Measurements from ENCODE around the gene DDX24.

Gene DDX24

GRCh38 chr14:94081386-94081820 lies 401 bp upstream of the DDX24 start:
- peaks cover 0 to 26% (median 10%) of the 10 kb centered on the region in 4 experiments for H3K36me3 ChIP-seq (ENCODE audit: control insufficient read depth in 4 of 4, insufficient read depth in 4 of 4, low read length in 3 of 4)
- CTCF ChIA-PET: interaction anchor here (0.7 to 1.8 kb wide), 4 partner anchors 14 to 99 kb away, joined by 3 to 5 read pairs (median 3); no protein-coding TSS in a partner anchor
- H3K9me3 ChIP-seq (ENCODE audit: control extremely low read depth in 1 of 5, control insufficient read depth in 4 of 5, insufficient read depth in 2 of 5, low read depth in 1 of 5, low read length in 4 of 5): peaks cover 0 to 6% (median 0%) of the 10 kb centered on the region in 5 experiments
- 1% methylated on average over 16 of the region's 19 CpGs for WGBS (ENCODE audit: insufficient coverage)
- H3K27me3 ChIP-seq (replicated peaks in 2 of 5; ENCODE audit: control insufficient read depth in 4 of 5, insufficient read depth in 5 of 5, low read length in 4 of 5): no peaks in the 10 kb centered on the region
- H3K4me3 ChIP-seq (ENCODE audit: control insufficient read depth in 1 of 7, extremely low read depth in 1 of 7, insufficient read depth in 4 of 7, low read depth in 2 of 7, low read length in 6 of 7): peak overlapping the region; percentile 88 to 95 (median 91)
- H3K4me1 ChIP-seq (ENCODE audit: control extremely low read depth in 1 of 4, control insufficient read depth in 4 of 4, insufficient read depth in 4 of 4, low read length in 3 of 4): peaks cover 12 to 39% (median 26%) of the 10 kb centered on the region in 4 experiments
- peak overlapping the region in 1 of 2 experiments; percentile 92 for H3K27ac ChIP-seq (ENCODE audit: insufficient read depth in 1 of 2, low read depth in 1 of 2, low read length in 2 of 2, poor library complexity in 1 of 2, severe bottlenecking in 2 of 2)
- POLR2A ChIA-PET: no interaction called here
- no peak for DNase-seq

GRCh38 chr14:94079891-94080620 lies 946 bp downstream of the DDX24 start:
- H3K4me3 ChIP-seq (ENCODE audit: control insufficient read depth in 1 of 7, extremely low read depth in 1 of 7, insufficient read depth in 4 of 7, low read depth in 2 of 7, low read length in 6 of 7): peak overlapping the region; percentile 88 to 95 (median 91)
- POLR2A ChIA-PET: interaction anchor here (0.6 to 1.4 kb wide), 2 partner anchors 28 to 88 kb away, joined by 3 to 4 read pairs; no protein-coding TSS in a partner anchor
- no peaks in the 10 kb centered on the region for H3K27me3 ChIP-seq (replicated peaks in 2 of 5; ENCODE audit: control insufficient read depth in 4 of 5, insufficient read depth in 5 of 5, low read length in 4 of 5)
- peaks cover 0 to 13% (median 5%) of the 10 kb centered on the region in 5 experiments for H3K9me3 ChIP-seq (ENCODE audit: control extremely low read depth in 1 of 5, control insufficient read depth in 4 of 5, insufficient read depth in 2 of 5, low read depth in 1 of 5, low read length in 4 of 5)
- H3K4me1 ChIP-seq (ENCODE audit: control extremely low read depth in 1 of 4, control insufficient read depth in 4 of 4, insufficient read depth in 4 of 4, low read length in 3 of 4): peaks cover 12 to 39% (median 26%) of the 10 kb centered on the region in 4 experiments
- peak; percentile 19 to 25 (median 22) for DNase-seq
- peaks cover 0 to 29% (median 15%) of the 10 kb centered on the region in 4 experiments for H3K36me3 ChIP-seq (ENCODE audit: control insufficient read depth in 4 of 4, insufficient read depth in 4 of 4, low read length in 3 of 4)
- H3K27ac ChIP-seq (ENCODE audit: insufficient read depth in 1 of 2, low read depth in 1 of 2, low read length in 2 of 2, poor library complexity in 1 of 2, severe bottlenecking in 2 of 2): peak overlapping the region; percentile 77 to 92
- CTCF ChIA-PET: interaction anchor here (1.5 to 1.8 kb wide), 3 partner anchors 32 to 51 kb away, joined by 3 to 10 read pairs (median 4); no protein-coding TSS in a partner anchor
- 10% methylated on average over 14 of the region's 15 CpGs for WGBS (ENCODE audit: insufficient coverage)

- whole genome bisulfite sequencing (ENCODE audit: insufficient coverage): no CpG with 5 or more reads among the region's 5 CpGs
- peaks cover 0 to 38% (median 18%) of the 10 kb centered on the region in 4 experiments for H3K36me3 ChIP-seq (ENCODE audit: control insufficient read depth in 4 of 4, insufficient read depth in 4 of 4, low read length in 3 of 4)
- H3K4me1 ChIP-seq (ENCODE audit: control extremely low read depth in 1 of 4, control insufficient read depth in 4 of 4, insufficient read depth in 4 of 4, low read length in 3 of 4): peaks cover 12 to 39% (median 26%) of the 10 kb centered on the region in 4 experiments
- no peak overlapping the region for H3K27ac ChIP-seq (ENCODE audit: insufficient read depth in 1 of 2, low read depth in 1 of 2, low read length in 2 of 2, poor library complexity in 1 of 2, severe bottlenecking in 2 of 2)
- peak overlapping the region in 2 of 7 experiments; percentile 1 to 34 for H3K4me3 ChIP-seq (ENCODE audit: control insufficient read depth in 1 of 7, extremely low read depth in 1 of 7, insufficient read depth in 4 of 7, low read depth in 2 of 7, low read length in 6 of 7)
- DNase-seq: no peak
- CTCF ChIA-PET: interaction anchor here (1.4 kb wide), 1 partner anchor 12 kb away, joined by 3 read pairs; no protein-coding TSS in a partner anchor
- no peaks in the 10 kb centered on the region for H3K27me3 ChIP-seq (replicated peaks in 2 of 5; ENCODE audit: control insufficient read depth in 4 of 5, insufficient read depth in 5 of 5, low read length in 4 of 5)
- POLR2A ChIA-PET: no interaction called here
- peaks cover 0 to 19% (median 9%) of the 10 kb centered on the region in 5 experiments for H3K9me3 ChIP-seq (ENCODE audit: control extremely low read depth in 1 of 5, control insufficient read depth in 4 of 5, insufficient read depth in 2 of 5, low read depth in 1 of 5, low read length in 4 of 5)
Observed at GRCh38 chr14:94077823-94078222, 3.2 kb downstream of the DDX24 start.

GRCh38 chr14:94077111-94077821 lies 3.7 kb downstream of the DDX24 start:
- no peaks in the 10 kb centered on the region for H3K27me3 ChIP-seq (replicated peaks in 2 of 5; ENCODE audit: control insufficient read depth in 4 of 5, insufficient read depth in 5 of 5, low read length in 4 of 5)
- ChIA-PET CTCF (no interaction called here), POLR2A (no interaction called here)
- H3K27ac ChIP-seq (ENCODE audit: insufficient read depth in 1 of 2, low read depth in 1 of 2, low read length in 2 of 2, poor library complexity in 1 of 2, severe bottlenecking in 2 of 2): no peak overlapping the region
- no peak for DNase-seq
- 89% methylated on average over 5 of the region's 7 CpGs for WGBS (ENCODE audit: insufficient coverage)
- peaks cover 0 to 20% (median 9%) of the 10 kb centered on the region in 5 experiments for H3K9me3 ChIP-seq (ENCODE audit: control extremely low read depth in 1 of 5, control insufficient read depth in 4 of 5, insufficient read depth in 2 of 5, low read depth in 1 of 5, low read length in 4 of 5)
- H3K4me3 ChIP-seq (ENCODE audit: control insufficient read depth in 1 of 7, extremely low read depth in 1 of 7, insufficient read depth in 4 of 7, low read depth in 2 of 7, low read length in 6 of 7): peak overlapping the region in 1 of 7 experiments; percentile 34
- H3K4me1 ChIP-seq (ENCODE audit: control extremely low read depth in 1 of 4, control insufficient read depth in 4 of 4, insufficient read depth in 4 of 4, low read length in 3 of 4): peaks cover 12 to 39% (median 26%) of the 10 kb centered on the region in 4 experiments
- peaks cover 0 to 39% (median 18%) of the 10 kb centered on the region in 4 experiments for H3K36me3 ChIP-seq (ENCODE audit: control insufficient read depth in 4 of 4, insufficient read depth in 4 of 4, low read length in 3 of 4)

GRCh38 chr14:94075008-94075407 lies 6.0 kb downstream of the DDX24 start:
- H3K36me3 ChIP-seq (ENCODE audit: control insufficient read depth in 4 of 4, insufficient read depth in 4 of 4, low read length in 3 of 4): peaks cover 0 to 41% (median 18%) of the 10 kb centered on the region in 4 experiments
- no peak overlapping the region for H3K4me3 ChIP-seq (ENCODE audit: control insufficient read depth in 1 of 7, extremely low read depth in 1 of 7, insufficient read depth in 4 of 7, low read depth in 2 of 7, low read length in 6 of 7)
- peaks cover 10 to 27% (median 16%) of the 10 kb centered on the region in 4 experiments for H3K4me1 ChIP-seq (ENCODE audit: control extremely low read depth in 1 of 4, control insufficient read depth in 4 of 4, insufficient read depth in 4 of 4, low read length in 3 of 4)
- peaks cover under 1 to 28% (median 9%) of the 10 kb centered on the region in 5 experiments for H3K9me3 ChIP-seq (ENCODE audit: control extremely low read depth in 1 of 5, control insufficient read depth in 4 of 5, insufficient read depth in 2 of 5, low read depth in 1 of 5, low read length in 4 of 5)
- no peaks in the 10 kb centered on the region for H3K27me3 ChIP-seq (replicated peaks in 2 of 5; ENCODE audit: control insufficient read depth in 4 of 5, insufficient read depth in 5 of 5, low read length in 4 of 5)
- H3K27ac ChIP-seq (ENCODE audit: insufficient read depth in 1 of 2, low read depth in 1 of 2, low read length in 2 of 2, poor library complexity in 1 of 2, severe bottlenecking in 2 of 2): no peak overlapping the region
- POLR2A ChIA-PET: no interaction called here
- WGBS (ENCODE audit: insufficient coverage): 100% methylated on average over 1 of the region's 2 CpGs
- CTCF ChIA-PET: no interaction called here
- DNase-seq: no peak

- ChIA-PET CTCF (no interaction called here), POLR2A (no interaction called here)
- Histone ChIP-seq H3K9me3 (ENCODE audit: control extremely low read depth in 1 of 5, control insufficient read depth in 4 of 5, insufficient read depth in 2 of 5, low read depth in 1 of 5, low read length in 4 of 5) (peaks cover 4 to 32% (median 9%) of the 10 kb centered on the region in 5 experiments), H3K36me3 (ENCODE audit: control insufficient read depth in 4 of 4, insufficient read depth in 4 of 4, low read length in 3 of 4) (peaks cover 0 to 41% (median 18%) of the 10 kb centered on the region in 4 experiments), H3K27ac (ENCODE audit: insufficient read depth in 1 of 2, low read depth in 1 of 2, low read length in 2 of 2, poor library complexity in 1 of 2, severe bottlenecking in 2 of 2) (no peak overlapping the region), H3K4me3 (ENCODE audit: control insufficient read depth in 1 of 7, extremely low read depth in 1 of 7, insufficient read depth in 4 of 7, low read depth in 2 of 7, low read length in 6 of 7) (no peak overlapping the region), H3K27me3 (replicated peaks in 2 of 5; ENCODE audit: control insufficient read depth in 4 of 5, insufficient read depth in 5 of 5, low read length in 4 of 5) (no peaks in the 10 kb centered on the region), H3K4me1 (ENCODE audit: control extremely low read depth in 1 of 4, control insufficient read depth in 4 of 4, insufficient read depth in 4 of 4, low read length in 3 of 4) (peaks cover 5 to 23% (median 11%) of the 10 kb centered on the region in 4 experiments)
- 100% methylated on average over 1 of the region's 3 CpGs for WGBS (ENCODE audit: insufficient coverage)
- DNase-seq: no peak
Observed at GRCh38 chr14:94074534-94074933, 6.5 kb downstream of the DDX24 start.
